ENCODE measurements around the gene CTSF.
"Not testable (repeated sequence)": the region's sequence is repeated elsewhere in the genome, so short reads cannot be mapped to it uniquely, and the experiment has no call there.

The CTSF gene

GRCh38 chr11:66556086-66556485 is 12.3 kb downstream of the CTSF start:
- no peak for DNase-seq

GRCh38 chr11:66555416-66555815 is 13.0 kb downstream of the CTSF start:
- DNase-seq = no peak

- DNase-seq = no peak
These were observed 13.8 kb downstream of the CTSF start for GRCh38 chr11:66554602-66555001.

- no peak for DNase-seq
These were observed 17.5 kb downstream of the CTSF start for GRCh38 chr11:66550887-66551286.

GRCh38 chr11:66549696-66550095 is 18.7 kb downstream of the CTSF start:
- no peak for DNase-seq

- DNase-seq = no peak
These were observed 19.4 kb downstream of the CTSF start for GRCh38 chr11:66548774-66549630.

GRCh38 chr11:66548041-66548440 is 20.4 kb downstream of the CTSF start:
- no peak for DNase-seq

GRCh38 chr11:66547662-66548009 is 20.8 kb downstream of the CTSF start:
- DNase-seq = peak; percentile 29

GRCh38 chr11:66546966-66547661 is 21.3 kb downstream of the CTSF start:
- no peak for DNase-seq

GRCh38 chr11:66546368-66546965 is 21.9 kb downstream of the CTSF start, which contains the start of gene ACTN3:
ACTN3 (plus strand) TSS chr11:66546903; CDS start chr11:66546938, 35 bp downstream.
- no peak for DNase-seq

- peak; percentile 96 for DNase-seq
These were observed 22.6 kb downstream of the CTSF start, which contains the start of gene ZDHHC24 for GRCh38 chr11:66545701-66546367. ZDHHC24 (minus strand) TSS chr11:66546048; CDS start chr11:66546003, 45 bp downstream.

GRCh38 chr11:66544952-66545351 is 23.5 kb downstream of the CTSF start:
- DNase-seq = not testable (repeated sequence)

GRCh38 chr11:66543263-66544107 is 24.9 kb downstream of the CTSF start:
- DNase-seq = peak; percentile 84

- DNase-seq = no peak
These were observed 26.0 kb downstream of the CTSF start for GRCh38 chr11:66542362-66542761.

- DNase-seq = no peak
These were observed 26.5 kb downstream of the CTSF start for GRCh38 chr11:66541892-66542291.

- DNase-seq = not testable (repeated sequence)
These were observed 27.8 kb downstream of the CTSF start for GRCh38 chr11:66540598-66540997.

GRCh38 chr11:66539870-66540213 is 28.6 kb downstream of the CTSF start:
- DNase-seq = no peak

GRCh38 chr11:66539170-66539869 is 29.1 kb downstream of the CTSF start:
- no peak for DNase-seq

GRCh38 chr11:66532784-66533183 is 35.6 kb downstream of the CTSF start:
- no peak for DNase-seq

GRCh38 chr11:66531841-66532240 is 36.6 kb downstream of the CTSF start:
- DNase-seq = no peak

GRCh38 chr11:66530927-66531709 is 37.3 kb downstream of the CTSF start:
- DNase-seq = no peak

Data from eye (tissue), 1 donor.